Erythroblast (primary cell): ENCODE results near the gene AGTRAP.

Source experiments
- GATA1 ChIP-seq: IDR thresholded peaks from 2 replicates; pipeline ENCODE4 v1.6.1; 2011; ENCODE audit warnings: low read depth, mild to moderate bottlenecking, control low read depth, low read length, moderate library complexity
- POLR2A ChIP-seq: IDR thresholded peaks from 2 replicates; pipeline ENCODE4 v1.6.1; 2011; ENCODE audit warnings: mild to moderate bottlenecking, low read length

DNA sequence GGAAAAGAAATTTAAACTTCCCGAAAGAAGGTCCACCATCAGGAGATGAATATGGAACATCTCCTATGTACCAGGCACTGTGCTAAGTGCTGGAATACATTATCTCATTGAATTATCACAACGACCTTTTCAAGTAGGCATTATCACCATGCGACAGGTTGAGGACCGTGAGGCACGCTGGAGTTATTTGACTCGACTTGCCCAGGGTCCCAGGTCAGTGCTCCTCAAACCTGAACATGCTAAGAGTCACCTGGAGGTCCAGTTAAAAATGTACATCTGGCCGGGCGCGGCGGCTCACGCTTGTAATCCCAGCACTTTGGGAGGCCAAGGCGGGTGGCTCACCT lies 15.9 kb upstream of the AGTRAP start:
- no peak for TF ChIP-seq POLR2A
- TF ChIP-seq GATA1 = no peak
